Cardiac fibroblast (primary cell): ENCODE data around the gene NLRP11.

Experiments used
- DNase-seq, 2 donors: peaks; one replicate each; pipeline versions ENCODE4 v3.0.0 to v3.0.0-alpha.2; 2010; ENCODE audit warnings: low read depth in 2 of 2
- H3K4me3 ChIP-seq, 2 donors: replicated peaks in 1 of 2; 1 replicate in 1 of 2; 2 replicates in 1 of 2; pipeline ENCODE4 v1.5.1; 2011; ENCODE audit warnings: low read depth in 2 of 2, low read length in 2 of 2, mild to moderate bottlenecking in 2 of 2, moderate library complexity in 1 of 2
- TF ChIP-seq, protein P1 (sequence below): IDR thresholded peaks from one replicate; pipeline ENCODE4 v1.5.1; 2011; ENCODE audit warnings: low read depth, mild to moderate bottlenecking, low read length, inconsistent platforms

The NLRP11 gene

GRCh38 chr19:55753401-55753800, 78.4 kb downstream of the NLRP11 start:
- TF ChIP-seq, protein P1, sequence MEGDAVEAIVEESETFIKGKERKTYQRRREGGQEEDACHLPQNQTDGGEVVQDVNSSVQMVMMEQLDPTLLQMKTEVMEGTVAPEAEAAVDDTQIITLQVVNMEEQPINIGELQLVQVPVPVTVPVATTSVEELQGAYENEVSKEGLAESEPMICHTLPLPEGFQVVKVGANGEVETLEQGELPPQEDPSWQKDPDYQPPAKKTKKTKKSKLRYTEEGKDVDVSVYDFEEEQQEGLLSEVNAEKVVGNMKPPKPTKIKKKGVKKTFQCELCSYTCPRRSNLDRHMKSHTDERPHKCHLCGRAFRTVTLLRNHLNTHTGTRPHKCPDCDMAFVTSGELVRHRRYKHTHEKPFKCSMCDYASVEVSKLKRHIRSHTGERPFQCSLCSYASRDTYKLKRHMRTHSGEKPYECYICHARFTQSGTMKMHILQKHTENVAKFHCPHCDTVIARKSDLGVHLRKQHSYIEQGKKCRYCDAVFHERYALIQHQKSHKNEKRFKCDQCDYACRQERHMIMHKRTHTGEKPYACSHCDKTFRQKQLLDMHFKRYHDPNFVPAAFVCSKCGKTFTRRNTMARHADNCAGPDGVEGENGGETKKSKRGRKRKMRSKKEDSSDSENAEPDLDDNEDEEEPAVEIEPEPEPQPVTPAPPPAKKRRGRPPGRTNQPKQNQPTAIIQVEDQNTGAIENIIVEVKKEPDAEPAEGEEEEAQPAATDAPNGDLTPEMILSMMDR: no peak
- no peak for DNase-seq

GRCh38 chr19:55750715-55751114, 81.1 kb downstream of the NLRP11 start:
- DNase-seq: no peak
- H3K4me3 ChIP-seq: no peak overlapping the region
- TF ChIP-seq, protein P1: no peak

More at GRCh38 chr19:55753401-55753800, 78.4 kb downstream of the NLRP11 start:
- H3K4me3 ChIP-seq: no peak overlapping the region

GRCh38 chr19:55738302-55738701, 93.5 kb downstream of the NLRP11 start, which contains the start of gene NLRP9:
Gene NLRP9 (minus strand): TSS chr19:55738402. CDS start chr19:55738374, 28 bp downstream.
- no peak for DNase-seq
- TF ChIP-seq, protein P1: no peak
- H3K4me3 ChIP-seq: no peak within 1 kb of the TSS
